B cell (primary cell): ENCODE measurements around the gene PTCSC3.

Experiments used
- EZH2 ChIP-seq: IDR thresholded peaks from 2 replicates; pipeline ENCODE4 v1.6.1; 2012; ENCODE audit warnings: borderline replicate concordance, low read depth, mild to moderate bottlenecking, moderate library complexity, low read length; ENCODE audit not compliant: insufficient read depth, poor library complexity, severe bottlenecking
- TF ChIP-seq, protein P1 (sequence below): fragments of 200-600 bp; IDR thresholded peaks from one replicate; pipeline ENCODE4 v1.8.0; 2022; ENCODE audit warnings: antibody characterized with exemption, mild to moderate bottlenecking

- TF ChIP-seq, protein P1, sequence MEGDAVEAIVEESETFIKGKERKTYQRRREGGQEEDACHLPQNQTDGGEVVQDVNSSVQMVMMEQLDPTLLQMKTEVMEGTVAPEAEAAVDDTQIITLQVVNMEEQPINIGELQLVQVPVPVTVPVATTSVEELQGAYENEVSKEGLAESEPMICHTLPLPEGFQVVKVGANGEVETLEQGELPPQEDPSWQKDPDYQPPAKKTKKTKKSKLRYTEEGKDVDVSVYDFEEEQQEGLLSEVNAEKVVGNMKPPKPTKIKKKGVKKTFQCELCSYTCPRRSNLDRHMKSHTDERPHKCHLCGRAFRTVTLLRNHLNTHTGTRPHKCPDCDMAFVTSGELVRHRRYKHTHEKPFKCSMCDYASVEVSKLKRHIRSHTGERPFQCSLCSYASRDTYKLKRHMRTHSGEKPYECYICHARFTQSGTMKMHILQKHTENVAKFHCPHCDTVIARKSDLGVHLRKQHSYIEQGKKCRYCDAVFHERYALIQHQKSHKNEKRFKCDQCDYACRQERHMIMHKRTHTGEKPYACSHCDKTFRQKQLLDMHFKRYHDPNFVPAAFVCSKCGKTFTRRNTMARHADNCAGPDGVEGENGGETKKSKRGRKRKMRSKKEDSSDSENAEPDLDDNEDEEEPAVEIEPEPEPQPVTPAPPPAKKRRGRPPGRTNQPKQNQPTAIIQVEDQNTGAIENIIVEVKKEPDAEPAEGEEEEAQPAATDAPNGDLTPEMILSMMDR, result no peak
- no peak for TF ChIP-seq EZH2
Measured at GRCh38 chr14:36174767-36175424, 1.6 kb downstream of the PTCSC3 start.
